SIG-M5 treated with dmso at 0.1 percent for 504 hours (cell line): ENCODE results near the gene ZNF792.
"Not testable (repeated sequence)": the region's sequence is repeated elsewhere in the genome, so short reads cannot be mapped to it uniquely, and the experiment has no call there.

Experiments
- DNase-seq: peaks from one replicate; lab custom pipeline; 2025; ENCODE audit not compliant: unreplicated experiment; lab: John Stamatoyannopoulos, UW

ZNF792 gene

DNA sequence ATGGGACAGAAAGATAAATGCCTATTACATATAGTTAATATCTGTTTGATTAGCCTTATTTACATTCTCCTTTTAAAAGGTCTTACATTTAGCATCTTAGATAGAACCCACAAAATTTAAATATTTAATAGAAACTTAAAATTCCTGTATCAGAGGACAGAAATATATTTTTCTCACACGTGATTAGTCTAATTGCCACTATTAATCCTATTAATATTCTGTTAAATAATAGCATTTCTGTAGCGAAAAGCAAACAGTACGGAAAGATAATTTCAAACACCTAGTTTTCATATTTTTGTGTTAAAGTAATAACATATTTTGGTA lies 37.7 kb downstream of the ZNF792 start:
- no peak for DNase-seq

DNA sequence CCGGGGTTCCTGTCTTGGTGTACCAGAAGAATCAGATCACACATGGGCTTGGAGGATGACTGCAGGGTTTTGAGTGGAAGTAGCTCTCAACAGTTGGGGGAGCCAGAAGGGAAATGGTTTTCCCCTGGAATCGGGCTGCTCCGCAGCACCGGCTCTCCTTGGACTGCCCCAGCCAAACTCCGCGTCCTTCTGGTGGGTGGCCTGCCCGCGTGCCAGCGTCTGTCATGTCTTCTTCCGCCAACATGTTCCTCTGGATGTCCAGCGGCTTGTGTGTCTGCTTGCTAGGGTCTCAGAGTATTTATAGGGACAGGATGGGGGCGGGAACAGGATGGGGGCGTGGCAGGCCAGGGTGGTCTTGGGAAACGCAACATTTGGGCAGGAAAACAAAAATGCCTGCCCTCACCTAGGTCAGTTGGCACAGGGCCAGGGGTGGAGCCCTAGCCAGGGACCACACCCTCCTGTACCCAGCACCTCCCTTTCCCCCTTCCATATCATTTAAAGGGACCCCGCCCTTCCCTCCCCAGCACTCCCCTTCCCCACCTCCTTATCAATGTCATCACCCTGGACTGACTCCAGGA lies 38.7 kb downstream of the ZNF792 start:
- no peak for DNase-seq

DNA sequence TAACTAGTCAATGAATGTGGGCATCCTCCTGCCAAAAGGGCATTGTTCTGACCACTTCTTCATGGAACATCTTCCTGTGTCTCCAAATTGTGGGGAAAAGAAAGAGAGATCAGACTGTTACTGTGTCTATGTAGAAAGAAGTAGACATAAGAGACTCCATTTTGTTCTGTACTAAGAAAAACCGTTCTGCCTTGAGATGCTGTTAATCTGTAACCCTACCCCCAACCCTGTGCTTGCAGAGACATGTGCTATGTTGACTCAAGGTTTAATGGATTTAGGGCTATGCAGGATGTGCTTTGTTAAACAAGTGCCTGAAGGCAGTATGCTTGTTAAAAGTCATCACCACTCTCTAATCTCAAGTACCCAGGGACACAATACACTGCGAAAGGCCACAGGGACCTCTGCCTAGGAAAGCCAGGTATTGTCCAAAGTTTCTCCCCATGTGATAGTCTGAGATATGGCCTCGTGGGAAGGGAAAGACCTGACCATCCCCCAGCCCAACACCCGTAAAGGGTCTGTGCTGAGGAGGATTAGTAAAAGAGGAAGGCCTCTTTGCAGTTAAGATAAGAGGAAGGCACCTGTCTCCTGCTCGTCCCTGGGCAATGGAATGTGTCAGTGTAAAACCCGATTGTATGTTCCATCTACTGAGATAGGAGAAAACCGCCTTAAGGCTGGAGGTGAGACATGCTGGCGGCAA lies 43.8 kb downstream of the ZNF792 start:
- not testable (repeated sequence) for DNase-seq

DNA sequence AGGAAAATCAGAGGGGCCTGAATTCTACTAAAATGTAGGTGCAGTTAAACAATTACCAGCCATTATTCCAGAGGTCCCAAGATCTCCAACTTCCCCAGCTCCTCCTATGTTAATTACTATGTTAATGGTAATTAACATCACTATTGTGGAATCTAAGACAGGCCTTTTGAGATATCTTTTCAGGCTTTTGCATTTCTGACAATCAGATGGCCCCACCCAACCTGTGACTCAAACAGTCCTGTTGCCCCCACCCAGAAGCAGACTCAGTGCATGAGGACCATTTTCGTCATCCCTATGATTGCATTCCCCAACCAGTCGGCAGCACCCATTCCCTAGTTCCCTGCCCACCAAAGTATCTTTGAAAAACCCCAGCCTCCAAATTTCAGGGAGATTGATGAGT lies 45.8 kb downstream of the ZNF792 start:
- no peak for DNase-seq

DNA sequence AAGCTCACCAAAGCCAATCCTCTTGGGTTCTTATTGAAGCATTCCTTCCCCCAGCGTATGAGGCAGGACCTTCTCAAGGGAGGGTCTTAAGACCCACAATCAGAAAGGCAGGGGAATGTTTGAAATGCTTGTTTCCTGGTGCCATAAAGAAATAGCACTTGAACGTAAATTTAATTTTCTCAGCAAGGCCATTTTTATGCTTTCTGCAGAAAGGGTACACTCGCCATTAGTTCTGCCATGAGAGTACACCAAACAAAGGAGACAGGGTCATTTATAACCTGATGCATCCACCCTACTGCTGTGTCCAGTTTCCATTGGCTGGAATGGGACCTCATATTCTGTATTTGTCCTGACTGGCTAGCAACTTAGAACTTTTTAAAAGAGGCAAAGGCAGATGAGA lies 46.9 kb downstream of the ZNF792 start:
- not testable (repeated sequence) for DNase-seq

DNA sequence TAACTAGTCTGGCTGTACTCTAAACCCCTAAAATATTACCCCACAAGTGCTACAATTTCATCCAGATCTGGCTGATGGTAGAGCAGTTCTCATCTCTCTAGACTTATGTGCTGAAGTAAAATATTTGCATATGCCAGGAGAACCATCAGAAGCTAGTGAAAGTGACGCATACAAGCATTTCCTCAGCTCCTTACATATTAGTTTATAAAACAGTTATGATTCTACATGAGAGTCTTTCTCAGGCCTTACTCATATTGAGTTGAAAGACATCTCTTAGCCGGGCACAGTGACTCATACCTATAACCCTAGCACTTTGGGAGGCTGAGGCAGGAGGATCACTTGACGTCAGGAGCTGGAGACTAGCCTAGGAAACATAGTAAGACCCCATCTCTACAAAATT lies 53.3 kb downstream of the ZNF792 start:
- no peak for DNase-seq
